K562 (cell line): ENCODE data around the gene PNCK. TPM values are rescaled to one million over a fixed set of nuclear protein-coding genes. Genes with fewer than 3 reads are reported as not detected.

Experiments used
- ATAC-seq: fragments of 200-7000 bp; cut with Tn5 transposase; 3 replicates; pipeline ENCODE4 v1.9.1; 2020; ENCODE audit warnings: moderate library complexity
- BruUV-seq: library from RNA; stranded (reverse); fragments of 400-500 nt; replicated peaks from 2 replicates; lab custom pipeline; 2021; lab: Mats Ljungman, UMichigan
- CTCF ChIA-PET: fragments of 300-600 bp; formaldehyde crosslinking; extraction: SDS; loops from one replicate; lab custom pipeline; 2021; ENCODE audit warnings: low intra/inter-chr PET ratio; lab: Yijun Ruan, JAX
- POLR2A ChIA-PET: fragments of 300-600, 350-650 bp; sonication (Branson Sonifier 250); formaldehyde crosslinking; extraction: SDS; loops from one replicate; lab custom pipeline; 2021; ENCODE audit warnings: antibody characterized with exemption, inconsistent platforms; lab: Yijun Ruan, JAX
- DNase-seq, 4 experiments: peaks; one replicate each; pipeline versions ENCODE4 v3.0.0 to v3.0.0-alpha.2; 2011 to 2018; ENCODE audit warnings: low spot score in 3 of 4, mixed read lengths in 3 of 4; ENCODE audit errors: extremely low read depth in 1 of 4
- FAIRE-seq: peaks from 2 replicates; lab custom pipeline; 2011; peaks lifted over from hg19 to GRCh38; lab: Jason Lieb, UNC
- H2AFZ ChIP-seq: 2 replicates; pipeline ENCODE4 v1.6.0; 2011; ENCODE audit warnings: low read depth, low read length, control low read depth, inconsistent platforms
- H3K27ac ChIP-seq: fragments of 200-600 bp; 3 replicates; pipeline ENCODE4 v1.8.0; 2011; ENCODE audit warnings: low read depth, mild to moderate bottlenecking, control low read depth, inconsistent platforms, low read length, moderate library complexity, mixed read lengths; ENCODE audit errors: extremely low read depth
- H3K27me3 ChIP-seq, 2 experiments: fragments of 300-600 bp in 1 of 2; 2 replicates in 1 of 2; 3 replicates in 1 of 2; pipeline versions ENCODE4 v1.6.0 to v1.8.0; 2011; ENCODE audit warnings: inconsistent platforms in 2 of 2, low read length in 2 of 2, mild to moderate bottlenecking in 1 of 2, mixed read lengths in 1 of 2, moderate library complexity in 1 of 2; ENCODE audit not compliant: control insufficient read depth in 2 of 2, insufficient read depth in 2 of 2
- H3K36me3 ChIP-seq: fragments of 300-600 bp; 3 replicates; pipeline ENCODE4 v1.8.0; 2011; ENCODE audit warnings: mild to moderate bottlenecking, low read length, inconsistent platforms; ENCODE audit not compliant: control insufficient read depth, insufficient read depth
- H3K4me1 ChIP-seq, 2 experiments: fragments of 200-600 bp in 1 of 2; replicated peaks in 1 of 2; 2 replicates in 1 of 2; 3 replicates in 1 of 2; pipeline versions ENCODE4 v1.5.1 to v1.8.0; 2011; ENCODE audit warnings: inconsistent platforms in 2 of 2, low read length in 2 of 2, mild to moderate bottlenecking in 1 of 2, mixed read lengths in 1 of 2, moderate library complexity in 1 of 2; ENCODE audit not compliant: control insufficient read depth in 2 of 2, insufficient read depth in 2 of 2
- H3K4me2 ChIP-seq: 2 replicates; pipeline ENCODE4 v1.6.1; 2011; ENCODE audit warnings: low read length, control low read depth, inconsistent platforms, mixed read lengths; ENCODE audit not compliant: insufficient read depth
- H3K4me3 ChIP-seq: fragments of 200-600 bp; sonication (generic), shearing (Covaris generic); 2 replicates; pipeline ENCODE4 v1.5.1; 2016; ENCODE audit warnings: control low read depth, inconsistent platforms
- H3K79me2 ChIP-seq: fragments of 200-600 bp; 3 replicates; pipeline ENCODE4 v1.8.0; 2011; ENCODE audit warnings: low read length, inconsistent platforms; ENCODE audit not compliant: control insufficient read depth, insufficient read depth
- H3K9ac ChIP-seq, 2 experiments: 2 replicates each; pipeline versions ENCODE4 v1.6.0 to v1.6.1; 2011; ENCODE audit warnings: low read depth in 2 of 2, low read length in 2 of 2, control low read depth in 1 of 2, inconsistent platforms in 1 of 2, mild to moderate bottlenecking in 1 of 2, mixed read lengths in 1 of 2; ENCODE audit not compliant: insufficient read depth in 1 of 2
- H3K9me1 ChIP-seq: one replicate; pipeline ENCODE4 v1.6.0; 2011; ENCODE audit warnings: inconsistent platforms, mild to moderate bottlenecking, low read length, moderate library complexity; ENCODE audit not compliant: control insufficient read depth, insufficient read depth
- H3K9me3 ChIP-seq: replicated peaks from 2 replicates; pipeline ENCODE4 v1.5.1; 2011; ENCODE audit warnings: low read depth, low read length, inconsistent platforms; ENCODE audit not compliant: control insufficient read depth, insufficient read depth
- H4K20me1 ChIP-seq: replicated peaks from 2 replicates; pipeline ENCODE4 v1.6.1; 2011; ENCODE audit warnings: low read length, inconsistent platforms, mixed read lengths; ENCODE audit not compliant: control insufficient read depth, insufficient read depth
- ARID1B ChIP-seq: fragments of 450-650 bp; IDR thresholded peaks from 2 replicates; pipeline ENCODE4 v1.6.1; 2016; ENCODE audit warnings: antibody characterized with exemption, mild to moderate bottlenecking, inconsistent platforms
- CBX3 ChIP-seq, 2 experiments: IDR thresholded peaks; 1 replicate in 1 of 2; 2 replicates in 1 of 2; pipeline ENCODE4 v1.6.1; 2012; ENCODE audit warnings: inconsistent platforms in 2 of 2, low read length in 2 of 2, borderline replicate concordance in 1 of 2, control low read depth in 1 of 2
- NUFIP1 ChIP-seq: fragments of 450-650 bp; IDR thresholded peaks from 2 replicates; pipeline ENCODE4 v1.6.1; 2018; ENCODE audit not compliant: partially characterized antibody
- TRIM24 ChIP-seq, 2 experiments: fragments of 450-650 bp; IDR thresholded peaks; 2 replicates each; pipeline ENCODE4 v1.6.1; 2016
- WGBS: fragments of 100-300 bp; shearing (Covaris generic); methylation state at CpG from one replicate; pipeline ENCODE4 v1.1.6; 2016; ENCODE audit warnings: low coverage, mixed read lengths; ENCODE audit not compliant: insufficient coverage; ENCODE audit errors: missing lambda C conversion rate; 5-methylcytosine and 5-hydroxymethylcytosine counted together
- in situ Hi-C: fragments of 300-500 bp; cut with MboI; formaldehyde crosslinking; loops from 4 replicates; pipeline ENCODE4 v1.15.0; 2018; ENCODE audit warnings: inconsistent platforms, mixed read lengths
- intact Hi-C: fragments of 100-400 bp; cut with micrococcal nuclease; formaldehyde crosslinking; loops from 2 replicates; pipeline ENCODE4 v1.14.2; 2022
- polyA plus RNA-seq, 8 experiments: library from polyadenylated mRNA; depleted of rRNA in 4 of 8; stranded (reverse) in 5 of 8; unstranded in 3 of 8; fragments of >200 nt; fragmentation: Nextera tagmentation in 2 of 8; fragmentation: Illumina TruSeq in 1 of 8; extraction: Ambion mirVana in 2 of 8; extraction: Trizol in 1 of 8; gene quantifications; 2 replicates each; pipeline versions ENCODE4 v1.2.1 to v1.2.3, GENCODE V29; 2011 to 2014; ENCODE audit warnings: inconsistent platforms in 1 of 8, missing spikeins in 1 of 8
- total RNA-seq, 7 experiments: library from RNA; depleted of rRNA in 6 of 7; stranded (reverse); fragments of >200 nt in 6 of 7; fragmentation: Illumina TruSeq in 2 of 7; extraction: Trizol in 2 of 7; gene quantifications; 2 replicates each; pipeline versions ENCODE4 v1.2.1 to v1.2.3, GENCODE V29; 2011 to 2021; ENCODE audit warnings: low replicate concordance in 1 of 7
- TF ChIP-seq, protein P1 (sequence below): fragments of 250-450 bp; sonication (Bioruptor Pico); IDR thresholded peaks from 2 replicates; pipeline ENCODE4 v1.5.1; 2021; ENCODE audit warnings: mild to moderate bottlenecking
- TF ChIP-seq, protein P2 (sequence below): fragments of 450-650 bp; IDR thresholded peaks from 2 replicates; pipeline ENCODE4 v1.6.1; 2014; ENCODE audit warnings: low read depth, mild to moderate bottlenecking, moderate library complexity, borderline replicate concordance

The PNCK gene
- total and polyA plus RNA-seq, 9 of the 15 experiments (the other 6 are each of a cell fraction or from before 2014, with no cell fraction given), result 0.13 to 7.5 (median 1.2) TPM; not detected in 1

DNA sequence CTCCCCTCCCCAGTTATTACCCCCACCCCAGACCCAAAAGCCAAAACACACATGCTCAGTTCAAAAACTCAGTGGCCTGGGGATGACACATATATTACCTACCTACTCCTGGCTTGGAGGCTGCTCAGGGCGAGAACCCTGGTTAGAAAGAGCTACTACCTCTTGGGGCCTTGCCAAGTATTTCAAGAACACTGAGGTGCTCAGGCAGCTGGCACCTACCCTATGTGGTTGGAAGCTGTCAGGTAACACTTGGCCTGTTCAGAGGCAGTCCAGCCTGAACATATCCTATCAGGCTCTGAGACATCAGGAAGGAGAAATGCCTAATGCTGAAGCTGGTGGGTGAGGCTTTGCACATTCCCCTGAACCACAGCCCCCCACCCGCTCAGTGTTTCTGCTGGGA, 45.6 kb upstream of the PNCK start:
- intact Hi-C loops (no loop called here), in situ Hi-C loops (no loop called here)
- CTCF ChIA-PET, result no interaction called here
- FAIRE-seq (no peak), ATAC-seq (no peak), DNase-seq (no peak)
- peaks cover 80% of the 10 kb centered on the region for H3K36me3 ChIP-seq
- no peak overlapping the region for H3K4me3 ChIP-seq
- TF ChIP-seq, protein P1, sequence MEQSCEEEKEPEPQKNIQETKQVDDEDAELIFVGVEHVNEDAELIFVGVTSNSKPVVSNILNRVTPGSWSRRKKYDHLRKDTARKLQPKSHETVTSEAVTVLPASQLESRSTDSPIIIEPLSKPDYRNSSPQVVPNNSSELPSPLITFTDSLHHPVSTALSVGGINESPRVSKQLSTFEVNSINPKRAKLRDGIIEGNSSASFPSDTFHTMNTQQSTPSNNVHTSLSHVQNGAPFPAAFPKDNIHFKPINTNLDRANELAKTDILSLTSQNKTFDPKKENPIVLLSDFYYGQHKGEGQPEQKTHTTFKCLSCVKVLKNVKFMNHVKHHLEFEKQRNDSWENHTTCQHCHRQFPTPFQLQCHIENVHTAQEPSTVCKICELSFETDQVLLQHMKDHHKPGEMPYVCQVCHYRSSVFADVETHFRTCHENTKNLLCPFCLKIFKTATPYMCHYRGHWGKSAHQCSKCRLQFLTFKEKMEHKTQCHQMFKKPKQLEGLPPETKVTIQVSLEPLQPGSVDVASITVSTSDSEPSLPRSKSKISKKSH (CRISPR knock-in tag), result no peak
- TF ChIP-seq NUFIP1 (no peak), CBX3 (IDR thresholded peaks at IDR 0.05; ENCODE audit: borderline replicate concordance in 1 of 2, low read length in 2 of 2) (no peak), TRIM24 (IDR thresholded peaks at IDR 0.05) (no peak), ARID1B (no peak)
- TF ChIP-seq, protein P2, sequence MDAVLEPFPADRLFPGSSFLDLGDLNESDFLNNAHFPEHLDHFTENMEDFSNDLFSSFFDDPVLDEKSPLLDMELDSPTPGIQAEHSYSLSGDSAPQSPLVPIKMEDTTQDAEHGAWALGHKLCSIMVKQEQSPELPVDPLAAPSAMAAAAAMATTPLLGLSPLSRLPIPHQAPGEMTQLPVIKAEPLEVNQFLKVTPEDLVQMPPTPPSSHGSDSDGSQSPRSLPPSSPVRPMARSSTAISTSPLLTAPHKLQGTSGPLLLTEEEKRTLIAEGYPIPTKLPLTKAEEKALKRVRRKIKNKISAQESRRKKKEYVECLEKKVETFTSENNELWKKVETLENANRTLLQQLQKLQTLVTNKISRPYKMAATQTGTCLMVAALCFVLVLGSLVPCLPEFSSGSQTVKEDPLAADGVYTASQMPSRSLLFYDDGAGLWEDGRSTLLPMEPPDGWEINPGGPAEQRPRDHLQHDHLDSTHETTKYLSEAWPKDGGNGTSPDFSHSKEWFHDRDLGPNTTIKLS, result no peak
- H3K9me1 ChIP-seq, result no peaks in the 10 kb centered on the region
- no peaks in the 10 kb centered on the region for H3K9me3 ChIP-seq
- POLR2A ChIA-PET, result interaction anchor here (0.8 to 1.9 kb wide), 2 partner anchors 11 to 21 kb away, joined by 4 to 6 read pairs; no protein-coding TSS in a partner anchor
- no peak overlapping the region for H3K9ac ChIP-seq
- peaks cover 10% of the 10 kb centered on the region for H4K20me1 ChIP-seq
- H3K4me1 ChIP-seq, result peaks cover 12 to 16% of the 10 kb centered on the region in 2 experiments; a peak in 4 of 5 replicates
- no peak overlapping the region for H2AFZ ChIP-seq
- 100% methylated on average over 1 of the region's 2 CpGs for WGBS
- H3K4me2 ChIP-seq, result no peak overlapping the region
- H3K27me3 ChIP-seq, result no peaks in the 10 kb centered on the region
- peaks cover 50% of the 10 kb centered on the region for H3K79me2 ChIP-seq
- BruUV-seq, result no TSS peak
- H3K27ac ChIP-seq, result no peak overlapping the region
